HepG2 (cell line): Measurements from ENCODE around the gene PLPP3. TPM values are rescaled to one million over a fixed set of nuclear protein-coding genes. Genes with fewer than 3 reads are reported as not detected.

Source experiments
- ATAC-seq: fragments of 200-7000 bp; cut with Tn5 transposase; 3 replicates; pipeline ENCODE4 v1.9.1; 2020; ENCODE audit warnings: mild to moderate bottlenecking, moderate library complexity
- BruUV-seq: library from RNA; stranded (reverse); fragments of 400-500 nt; replicated peaks from 2 replicates; lab custom pipeline; 2021; lab: Mats Ljungman, UMichigan
- CTCF ChIA-PET: fragments of 300-600 bp; formaldehyde crosslinking; extraction: SDS; loops from one replicate; lab custom pipeline; 2021; ENCODE audit warnings: low total read pairs, inconsistent platforms, low intra/inter-chr PET ratio; lab: Yijun Ruan, JAX
- POLR2A ChIA-PET: fragments of 350-600 bp; sonication (Branson Sonifier 250); formaldehyde crosslinking; loops from one replicate; lab custom pipeline; 2020; ENCODE audit warnings: antibody characterized with exemption, inconsistent platforms; lab: Yijun Ruan, JAX
- DNase-seq: peaks from one replicate; pipeline ENCODE4 v3.0.0-alpha.2; 2015; ENCODE audit warnings: low spot score
- FAIRE-seq: peaks from 3 replicates; lab custom pipeline; 2011; peaks lifted over from hg19 to GRCh38; lab: Jason Lieb, UNC
- H2AFZ ChIP-seq: one replicate; pipeline ENCODE4 v1.6.1; 2011; ENCODE audit warnings: low read length, inconsistent platforms
- H3K27ac ChIP-seq: fragments of 300-600 bp; 3 replicates; pipeline ENCODE4 v1.8.0; 2011; ENCODE audit warnings: mixed run types, mild to moderate bottlenecking, mixed read lengths, low read length, inconsistent platforms; ENCODE audit not compliant: insufficient read depth; ENCODE audit errors: extremely low read length
- H3K27me3 ChIP-seq, 2 experiments: fragments of 200-600 bp in 1 of 2; 2 replicates in 1 of 2; 3 replicates in 1 of 2; pipeline versions ENCODE4 v1.6.0 to v1.8.0; 2011; ENCODE audit warnings: low read length in 2 of 2, mild to moderate bottlenecking in 2 of 2, moderate library complexity in 2 of 2, inconsistent platforms in 1 of 2; ENCODE audit not compliant: insufficient read depth in 2 of 2, control insufficient read depth in 1 of 2
- H3K36me3 ChIP-seq, 2 experiments: fragments of 200-600 bp in 1 of 2; replicated peaks in 1 of 2; 2 replicates in 1 of 2; 3 replicates in 1 of 2; pipeline versions ENCODE4 v1.5.1 to v1.8.0; 2011; ENCODE audit warnings: low read length in 2 of 2, inconsistent platforms in 1 of 2; ENCODE audit not compliant: insufficient read depth in 2 of 2, control insufficient read depth in 1 of 2
- H3K4me1 ChIP-seq: 2 replicates; pipeline ENCODE4 v1.5.1; 2012; ENCODE audit warnings: low read length, inconsistent platforms; ENCODE audit not compliant: insufficient read depth
- H3K4me2 ChIP-seq: 2 replicates; pipeline ENCODE4 v1.6.0; 2011; ENCODE audit warnings: low read depth, low read length, inconsistent platforms
- H3K4me3 ChIP-seq, 3 experiments: fragments of 200-600 bp in 1 of 3; sonication (generic), shearing (Covaris generic) in 1 of 3; replicated peaks in 1 of 3; 2 replicates each; pipeline ENCODE4 v1.5.1; 2011 to 2016; ENCODE audit warnings: low read length in 3 of 3, inconsistent platforms in 2 of 3, low read depth in 2 of 3, mild to moderate bottlenecking in 2 of 3, control low read depth in 1 of 3, mixed read lengths in 1 of 3; ENCODE audit not compliant: insufficient read depth in 1 of 3
- H3K79me2 ChIP-seq: one replicate; pipeline ENCODE4 v1.6.1; 2011; ENCODE audit warnings: low read length, inconsistent platforms; ENCODE audit not compliant: insufficient read depth
- H3K9ac ChIP-seq: 2 replicates; pipeline ENCODE4 v1.6.0; 2011; ENCODE audit warnings: mild to moderate bottlenecking, low read depth, low read length, inconsistent platforms; ENCODE audit not compliant: insufficient read depth
- H3K9me3 ChIP-seq: 2 replicates; pipeline ENCODE4 v1.5.1; 2012; ENCODE audit warnings: mild to moderate bottlenecking, low read length
- H4K20me1 ChIP-seq: 2 replicates; pipeline ENCODE4 v1.6.0; 2011; ENCODE audit warnings: inconsistent platforms, mild to moderate bottlenecking, low read length, moderate library complexity; ENCODE audit not compliant: insufficient read depth
- FOXA3 ChIP-seq: IDR thresholded peaks from 2 replicates; pipeline ENCODE4 v1.6.1; 2016; ENCODE audit warnings: missing genetic modification reagents, missing compliant biosample characterization
- FOXP1 ChIP-seq, 2 experiments: fragments of 450-650 bp in 1 of 2; IDR thresholded peaks; 2 replicates each; pipeline ENCODE4 v1.6.1; 2017 to 2018; ENCODE audit warnings: antibody characterized with exemption in 1 of 2
- NFYB ChIP-seq: sonication (generic); formaldehyde crosslinking; IDR thresholded peaks from 2 replicates; pipeline ENCODE4 v1.4.0; 2020; ENCODE audit warnings: missing genetic modification reagents
- NFYC ChIP-seq: IDR thresholded peaks from 2 replicates; pipeline ENCODE4 v1.6.1; 2016; ENCODE audit warnings: missing genetic modification reagents, missing compliant biosample characterization
- WGBS: methylation state at CpG from one replicate; pipeline ENCODE4 v1.1.6; 2017; ENCODE audit warnings: low lambda C conversion rate; 5-methylcytosine and 5-hydroxymethylcytosine counted together
- in situ Hi-C: cut with HindIII; loops from 2 replicates; pipeline ENCODE4 v1.10.0; 2017; ENCODE audit warnings: low pct_unique_long_range_greater_than_20kb; ENCODE audit not compliant: extremely low pct_ligation_motif_present
- intact Hi-C: fragments of 100-400 bp; cut with micrococcal nuclease; formaldehyde crosslinking; loops from one replicate; pipeline ENCODE4 v1.10.0; 2022; ENCODE audit not compliant: unreplicated experiment
- polyA plus RNA-seq, 8 experiments: library from polyadenylated mRNA; depleted of rRNA in 3 of 8; stranded (reverse) in 7 of 8; unstranded in 1 of 8; fragments of >200 nt; fragmentation: Illumina TruSeq in 4 of 8; extraction: Trizol in 4 of 8; gene quantifications; 2 replicates each; pipeline versions ENCODE4 v1.2.1 to v1.2.3, GENCODE V29; 2011 to 2016; ENCODE audit warnings: low read depth in 4 of 8, missing spikeins in 1 of 8, mixed read lengths in 1 of 8; ENCODE audit not compliant: insufficient read depth in 1 of 8
- total RNA-seq, 5 experiments: library from RNA; depleted of rRNA; stranded (reverse); fragments of >200 nt; fragmentation: Illumina TruSeq; extraction: Trizol; gene quantifications; 2 replicates each; pipeline ENCODE4 v1.2.3, GENCODE V29; 2016; ENCODE audit warnings: low read depth in 1 of 5
- TF ChIP-seq, protein P1 (sequence below), 2 experiments: fragments of 450-650 bp in 1 of 2; sonication (generic) in 1 of 2; formaldehyde crosslinking; IDR thresholded peaks; 2 replicates each; pipeline versions ENCODE4 v1.5.0 to v1.8.0; 2020 to 2022; ENCODE audit warnings: mild to moderate bottlenecking in 1 of 2, missing genetic modification reagents in 1 of 2
- TF ChIP-seq, protein P2 (sequence below): sonication (generic); formaldehyde crosslinking; IDR thresholded peaks from 2 replicates; pipeline ENCODE4 v1.9.0; 2021; ENCODE audit warnings: missing genetic modification reagents, borderline replicate concordance
- TF ChIP-seq, protein P3 (sequence below): IDR thresholded peaks from 2 replicates; pipeline ENCODE4 v1.4.0; 2020; ENCODE audit warnings: mild to moderate bottlenecking, missing genetic modification reagents
- TF ChIP-seq, protein P4 (sequence below): sonication (generic); formaldehyde crosslinking; IDR thresholded peaks from 2 replicates; pipeline ENCODE4 v1.4.0; 2020; ENCODE audit warnings: mild to moderate bottlenecking, missing genetic modification reagents

The PLPP3 gene
- total and polyA plus RNA-seq, 2 of the 13 experiments (the other 11 are each of a cell fraction or from before 2014, with no cell fraction given) = 49.7 to 65.8 TPM

DNA sequence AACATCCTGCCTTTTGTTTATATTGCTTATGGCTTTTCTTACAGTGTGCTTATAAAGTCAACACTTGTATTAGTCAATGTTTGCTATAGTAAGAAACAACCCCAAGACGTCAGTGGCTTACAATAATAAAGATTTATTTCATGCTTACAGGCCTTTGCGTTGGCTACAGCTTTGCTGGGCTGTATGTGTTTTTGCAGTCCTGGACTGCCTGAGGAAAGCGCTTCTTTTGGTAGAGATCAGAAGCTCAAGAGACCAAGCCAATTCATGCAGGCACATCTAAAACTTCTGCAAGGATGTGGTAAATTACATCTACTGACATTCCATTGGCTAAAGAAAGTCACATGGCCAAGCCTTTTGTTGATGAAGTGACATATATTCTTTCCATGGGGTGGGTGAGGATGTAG lies 48.3 kb upstream of the PLPP3 start:
- WGBS = 8% methylated on average over 3 of the region's 3 CpGs
- H3K9me3 ChIP-seq = no peaks in the 10 kb centered on the region
- BruUV-seq = no TSS peak
- in situ Hi-C loops (no loop called here), intact Hi-C loops (no loop called here)
- no peaks in the 10 kb centered on the region for H3K79me2 ChIP-seq
- H3K27me3 ChIP-seq = no peaks in the 10 kb centered on the region
- no peaks in the 10 kb centered on the region for H3K36me3 ChIP-seq
- H4K20me1 ChIP-seq = no peaks in the 10 kb centered on the region
- no peak for ATAC-seq
- H3K4me1 ChIP-seq = peaks cover 10% of the 10 kb centered on the region
- H3K9ac ChIP-seq = no peak overlapping the region
- no peak overlapping the region for H3K27ac ChIP-seq
- CTCF ChIA-PET = no interaction called here
- FAIRE-seq = no peak
- POLR2A ChIA-PET = interaction anchor here (1.4 kb wide), 1 partner anchor 61 kb away, joined by 6 read pairs; no protein-coding TSS in a partner anchor
- peak overlapping the region; percentile 25; the same call in 1 of the 2 replicates for H3K4me2 ChIP-seq
- H2AFZ ChIP-seq = no peak overlapping the region
- DNase-seq = peak; percentile 9
- no peak overlapping the region for H3K4me3 ChIP-seq
- TF ChIP-seq, protein P1, sequence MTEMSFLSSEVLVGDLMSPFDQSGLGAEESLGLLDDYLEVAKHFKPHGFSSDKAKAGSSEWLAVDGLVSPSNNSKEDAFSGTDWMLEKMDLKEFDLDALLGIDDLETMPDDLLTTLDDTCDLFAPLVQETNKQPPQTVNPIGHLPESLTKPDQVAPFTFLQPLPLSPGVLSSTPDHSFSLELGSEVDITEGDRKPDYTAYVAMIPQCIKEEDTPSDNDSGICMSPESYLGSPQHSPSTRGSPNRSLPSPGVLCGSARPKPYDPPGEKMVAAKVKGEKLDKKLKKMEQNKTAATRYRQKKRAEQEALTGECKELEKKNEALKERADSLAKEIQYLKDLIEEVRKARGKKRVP (CRISPR knock-in tag; IDR thresholded peaks at IDR 0.05) = peak in 1 of 2 experiments; percentile 53; a peak in 2 of 4 replicates
- TF ChIP-seq, protein P2, sequence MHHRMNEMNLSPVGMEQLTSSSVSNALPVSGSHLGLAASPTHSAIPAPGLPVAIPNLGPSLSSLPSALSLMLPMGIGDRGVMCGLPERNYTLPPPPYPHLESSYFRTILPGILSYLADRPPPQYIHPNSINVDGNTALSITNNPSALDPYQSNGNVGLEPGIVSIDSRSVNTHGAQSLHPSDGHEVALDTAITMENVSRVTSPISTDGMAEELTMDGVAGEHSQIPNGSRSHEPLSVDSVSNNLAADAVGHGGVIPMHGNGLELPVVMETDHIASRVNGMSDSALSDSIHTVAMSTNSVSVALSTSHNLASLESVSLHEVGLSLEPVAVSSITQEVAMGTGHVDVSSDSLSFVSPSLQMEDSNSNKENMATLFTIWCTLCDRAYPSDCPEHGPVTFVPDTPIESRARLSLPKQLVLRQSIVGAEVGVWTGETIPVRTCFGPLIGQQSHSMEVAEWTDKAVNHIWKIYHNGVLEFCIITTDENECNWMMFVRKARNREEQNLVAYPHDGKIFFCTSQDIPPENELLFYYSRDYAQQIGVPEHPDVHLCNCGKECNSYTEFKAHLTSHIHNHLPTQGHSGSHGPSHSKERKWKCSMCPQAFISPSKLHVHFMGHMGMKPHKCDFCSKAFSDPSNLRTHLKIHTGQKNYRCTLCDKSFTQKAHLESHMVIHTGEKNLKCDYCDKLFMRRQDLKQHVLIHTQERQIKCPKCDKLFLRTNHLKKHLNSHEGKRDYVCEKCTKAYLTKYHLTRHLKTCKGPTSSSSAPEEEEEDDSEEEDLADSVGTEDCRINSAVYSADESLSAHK (CRISPR knock-in tag) = no peak
- TF ChIP-seq FOXA3 (CRISPR knock-in tag) (peak; percentile 64; the same call in 1 of the 2 replicates), NFYC (CRISPR knock-in tag) (peak; percentile 58), FOXP1 (IDR thresholded peaks at IDR 0.05) (no peak), FOXP1 (CRISPR knock-in tag; IDR thresholded peaks at IDR 0.05) (peak; percentile 67), NFYB (CRISPR knock-in tag) (peak; percentile 31; the same call in 1 of the 2 replicates)
- TF ChIP-seq, protein P3, sequence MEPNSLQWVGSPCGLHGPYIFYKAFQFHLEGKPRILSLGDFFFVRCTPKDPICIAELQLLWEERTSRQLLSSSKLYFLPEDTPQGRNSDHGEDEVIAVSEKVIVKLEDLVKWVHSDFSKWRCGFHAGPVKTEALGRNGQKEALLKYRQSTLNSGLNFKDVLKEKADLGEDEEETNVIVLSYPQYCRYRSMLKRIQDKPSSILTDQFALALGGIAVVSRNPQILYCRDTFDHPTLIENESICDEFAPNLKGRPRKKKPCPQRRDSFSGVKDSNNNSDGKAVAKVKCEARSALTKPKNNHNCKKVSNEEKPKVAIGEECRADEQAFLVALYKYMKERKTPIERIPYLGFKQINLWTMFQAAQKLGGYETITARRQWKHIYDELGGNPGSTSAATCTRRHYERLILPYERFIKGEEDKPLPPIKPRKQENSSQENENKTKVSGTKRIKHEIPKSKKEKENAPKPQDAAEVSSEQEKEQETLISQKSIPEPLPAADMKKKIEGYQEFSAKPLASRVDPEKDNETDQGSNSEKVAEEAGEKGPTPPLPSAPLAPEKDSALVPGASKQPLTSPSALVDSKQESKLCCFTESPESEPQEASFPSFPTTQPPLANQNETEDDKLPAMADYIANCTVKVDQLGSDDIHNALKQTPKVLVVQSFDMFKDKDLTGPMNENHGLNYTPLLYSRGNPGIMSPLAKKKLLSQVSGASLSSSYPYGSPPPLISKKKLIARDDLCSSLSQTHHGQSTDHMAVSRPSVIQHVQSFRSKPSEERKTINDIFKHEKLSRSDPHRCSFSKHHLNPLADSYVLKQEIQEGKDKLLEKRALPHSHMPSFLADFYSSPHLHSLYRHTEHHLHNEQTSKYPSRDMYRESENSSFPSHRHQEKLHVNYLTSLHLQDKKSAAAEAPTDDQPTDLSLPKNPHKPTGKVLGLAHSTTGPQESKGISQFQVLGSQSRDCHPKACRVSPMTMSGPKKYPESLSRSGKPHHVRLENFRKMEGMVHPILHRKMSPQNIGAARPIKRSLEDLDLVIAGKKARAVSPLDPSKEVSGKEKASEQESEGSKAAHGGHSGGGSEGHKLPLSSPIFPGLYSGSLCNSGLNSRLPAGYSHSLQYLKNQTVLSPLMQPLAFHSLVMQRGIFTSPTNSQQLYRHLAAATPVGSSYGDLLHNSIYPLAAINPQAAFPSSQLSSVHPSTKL (CRISPR knock-in tag) = 0 out of 2 replicates have a peak, but pooled peaks have one; percentile 11
- TF ChIP-seq, protein P4, sequence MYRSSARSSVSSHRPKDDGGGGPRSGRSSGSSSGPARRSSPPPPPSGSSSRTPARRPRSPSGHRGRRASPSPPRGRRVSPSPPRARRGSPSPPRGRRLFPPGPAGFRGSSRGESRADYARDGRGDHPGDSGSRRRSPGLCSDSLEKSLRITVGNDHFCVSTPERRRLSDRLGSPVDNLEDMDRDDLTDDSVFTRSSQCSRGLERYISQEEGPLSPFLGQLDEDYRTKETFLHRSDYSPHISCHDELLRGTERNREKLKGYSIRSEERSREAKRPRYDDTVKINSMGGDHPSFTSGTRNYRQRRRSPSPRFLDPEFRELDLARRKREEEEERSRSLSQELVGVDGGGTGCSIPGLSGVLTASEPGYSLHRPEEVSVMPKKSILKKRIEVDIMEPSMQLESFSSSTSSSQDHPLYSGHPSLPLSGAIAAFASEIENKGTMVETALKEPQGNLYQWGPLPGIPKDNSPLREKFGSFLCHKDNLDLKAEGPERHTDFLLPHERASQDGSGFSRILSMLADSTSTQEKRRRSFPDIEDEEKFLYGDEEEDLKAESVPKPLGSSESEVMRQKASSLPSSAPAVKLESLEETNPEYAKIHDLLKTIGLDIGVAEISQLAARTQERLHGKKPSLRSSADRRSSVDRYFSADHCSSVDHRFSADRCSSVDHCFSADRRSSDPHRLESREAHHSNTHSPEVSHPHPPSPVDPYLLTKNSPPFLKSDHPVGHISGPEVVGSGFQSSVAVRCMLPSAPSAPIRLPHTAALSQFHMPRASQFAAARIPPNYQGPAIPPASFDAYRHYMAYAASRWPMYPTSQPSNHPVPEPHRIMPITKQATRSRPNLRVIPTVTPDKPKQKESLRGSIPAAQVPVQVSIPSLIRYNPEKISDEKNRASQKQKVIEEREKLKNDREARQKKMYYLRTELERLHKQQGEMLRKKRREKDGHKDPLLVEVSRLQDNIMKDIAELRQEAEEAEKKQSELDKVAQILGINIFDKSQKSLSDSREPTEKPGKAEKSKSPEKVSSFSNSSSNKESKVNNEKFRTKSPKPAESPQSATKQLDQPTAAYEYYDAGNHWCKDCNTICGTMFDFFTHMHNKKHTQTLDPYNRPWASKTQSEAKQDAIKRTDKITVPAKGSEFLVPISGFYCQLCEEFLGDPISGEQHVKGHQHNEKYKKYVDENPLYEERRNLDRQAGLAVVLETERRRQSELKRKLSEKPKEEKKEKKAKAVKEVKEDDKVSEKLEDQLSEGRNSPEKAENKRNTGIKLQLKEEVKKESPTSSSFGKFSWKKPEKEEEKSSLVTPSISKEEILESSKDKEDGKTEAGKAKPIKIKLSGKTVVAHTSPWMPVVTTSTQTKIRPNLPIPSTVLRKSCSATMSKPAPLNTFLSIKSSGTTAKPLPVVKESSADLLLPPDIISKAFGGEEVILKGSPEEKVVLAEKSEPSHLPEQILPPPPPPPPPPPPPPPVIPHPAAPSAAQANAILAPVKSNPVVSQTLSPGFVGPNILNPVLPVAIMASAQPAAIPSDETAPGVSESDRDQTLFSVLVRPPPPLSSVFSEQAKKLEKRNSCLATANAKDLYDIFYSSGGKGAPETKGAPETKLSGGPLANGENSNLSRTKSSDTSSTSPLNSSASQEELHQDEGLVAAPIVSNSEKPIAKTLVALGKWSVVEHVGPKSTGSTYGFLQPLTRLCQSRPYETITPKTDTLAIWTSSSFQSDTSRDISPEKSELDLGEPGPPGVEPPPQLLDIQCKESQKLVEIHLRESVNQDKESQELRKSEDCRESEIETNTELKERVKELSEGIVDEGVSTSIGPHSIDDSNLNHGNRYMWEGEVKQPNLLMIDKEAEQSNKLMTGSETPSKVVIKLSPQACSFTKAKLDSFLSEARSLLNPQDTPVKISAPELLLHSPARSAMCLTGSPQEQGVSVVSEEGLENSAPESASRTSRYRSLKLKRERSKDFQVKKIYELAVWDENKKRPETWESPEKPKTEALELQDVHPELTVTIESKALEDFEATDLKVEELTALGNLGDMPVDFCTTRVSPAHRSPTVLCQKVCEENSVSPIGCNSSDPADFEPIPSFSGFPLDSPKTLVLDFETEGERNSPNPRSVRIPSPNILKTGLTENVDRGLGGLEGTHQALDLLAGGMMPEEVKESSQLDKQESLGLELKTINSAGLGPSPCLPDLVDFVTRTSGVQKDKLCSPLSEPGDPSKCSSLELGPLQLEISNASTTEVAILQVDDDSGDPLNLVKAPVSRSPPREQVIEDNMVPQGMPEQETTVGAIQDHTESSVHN (CRISPR knock-in tag) = no peak
